Stimulated activated CD8-positive, alpha-beta memory T cell treated with anti-CD3 and anti-CD28 coated beads, Interleukin-15, amount 100 ng/mL, for 48 hours (primary cell): ENCODE measurements around the gene GPR146.

ENCODE experiments used
- DNase-seq, 2 donors: peaks; one replicate each; pipeline ENCODE4 v3.0.0-alpha.2; 2020; ENCODE audit warnings: low read depth in 2 of 2

GPR146 gene

GRCh38 chr7:1092806-1093501 is 48.6 kb downstream of the GPR146 start:
- no peak for DNase-seq

GRCh38 chr7:1093502-1093843 is 49.1 kb downstream of the GPR146 start:
- DNase-seq: no peak

GRCh38 chr7:1093916-1094508 is 49.7 kb downstream of the GPR146 start:
- DNase-seq: no peak

GRCh38 chr7:1094870-1095269 is 50.5 kb downstream of the GPR146 start:
- DNase-seq: no peak

- no peak for DNase-seq
Observed at GRCh38 chr7:1095621-1096155, 51.3 kb downstream of the GPR146 start.

GRCh38 chr7:1096156-1097119 is 52.1 kb downstream of the GPR146 start:
- no peak for DNase-seq

GRCh38 chr7:1097120-1097504 is 52.8 kb downstream of the GPR146 start:
- no peak for DNase-seq

- no peak for DNase-seq
Observed at GRCh38 chr7:1098243-1099153, 54.2 kb downstream of the GPR146 start.

- no peak for DNase-seq
Observed at GRCh38 chr7:1099154-1099542, 54.8 kb downstream of the GPR146 start.

- no peak for DNase-seq
Observed at GRCh38 chr7:1099637-1100036, 55.3 kb downstream of the GPR146 start.

- no peak for DNase-seq
Observed at GRCh38 chr7:1100386-1100785, 56.0 kb downstream of the GPR146 start.

- no peak for DNase-seq
Observed at GRCh38 chr7:1100834-1101562, 56.7 kb downstream of the GPR146 start.

- DNase-seq: no peak
Observed at GRCh38 chr7:1101563-1102431, 57.5 kb downstream of the GPR146 start.

- DNase-seq: peak; percentile 26 to 32
Observed at GRCh38 chr7:1103009-1103788, 58.9 kb downstream of the GPR146 start.

GRCh38 chr7:1103789-1104515 is 59.6 kb downstream of the GPR146 start:
- DNase-seq: no peak

- DNase-seq: no peak
Observed at GRCh38 chr7:1104516-1105179, 60.3 kb downstream of the GPR146 start.

- DNase-seq: no peak
Observed at GRCh38 chr7:1105189-1105588, 60.8 kb downstream of the GPR146 start.
